Measurements from ENCODE around the gene SLC9A3.

Gene SLC9A3

GRCh38 chr5:463952-464351 lies 60.3 kb downstream of the SLC9A3 start:
- DNase-seq (ENCODE audit: low read depth in 2 of 2, low spot score in 1 of 2): peak; percentile 81 to 87

GRCh38 chr5:463301-463700 lies 60.9 kb downstream of the SLC9A3 start:
- no peak for DNase-seq (ENCODE audit: low read depth in 2 of 2, low spot score in 1 of 2)

GRCh38 chr5:462051-462481 lies 62.2 kb downstream of the SLC9A3 start:
- DNase-seq (ENCODE audit: low read depth in 2 of 2, low spot score in 1 of 2): no peak

GRCh38 chr5:460273-460625 lies 64.0 kb downstream of the SLC9A3 start:
- no peak for DNase-seq (ENCODE audit: low read depth in 2 of 2, low spot score in 1 of 2)

GRCh38 chr5:459562-460272 lies 64.5 kb downstream of the SLC9A3 start:
- DNase-seq (ENCODE audit: low read depth in 2 of 2, low spot score in 1 of 2): no peak

- DNase-seq (ENCODE audit: low read depth in 2 of 2, low spot score in 1 of 2): no peak
Measured at GRCh38 chr5:458547-459353, 65.5 kb downstream of the SLC9A3 start.

GRCh38 chr5:457195-457961 lies 66.9 kb downstream of the SLC9A3 start:
- no peak for DNase-seq (ENCODE audit: low read depth in 2 of 2, low spot score in 1 of 2)

- DNase-seq (ENCODE audit: low read depth in 2 of 2, low spot score in 1 of 2): no peak
Measured at GRCh38 chr5:456351-457194, 67.7 kb downstream of the SLC9A3 start.

GRCh38 chr5:455806-456205 lies 68.4 kb downstream of the SLC9A3 start:
- no peak for DNase-seq (ENCODE audit: low read depth in 2 of 2, low spot score in 1 of 2)

- DNase-seq (ENCODE audit: low read depth in 2 of 2, low spot score in 1 of 2): no peak
Measured at GRCh38 chr5:454936-455335, 69.3 kb downstream of the SLC9A3 start.

GRCh38 chr5:453725-454481 lies 70.3 kb downstream of the SLC9A3 start:
- no peak for DNase-seq (ENCODE audit: low read depth in 2 of 2, low spot score in 1 of 2)

- no peak for DNase-seq (ENCODE audit: low read depth in 2 of 2, low spot score in 1 of 2)
Measured at GRCh38 chr5:452978-453710, 71.1 kb downstream of the SLC9A3 start.

- no peak for DNase-seq (ENCODE audit: low read depth in 2 of 2, low spot score in 1 of 2)
Measured at GRCh38 chr5:451587-452458, 72.4 kb downstream of the SLC9A3 start.

GRCh38 chr5:449151-449550 lies 75.1 kb downstream of the SLC9A3 start:
- DNase-seq (ENCODE audit: low read depth in 2 of 2, low spot score in 1 of 2): no peak

- no peak for DNase-seq (ENCODE audit: low read depth in 2 of 2, low spot score in 1 of 2)
Measured at GRCh38 chr5:448766-449090, 75.5 kb downstream of the SLC9A3 start.

GRCh38 chr5:448061-448765 lies 76.0 kb downstream of the SLC9A3 start:
- DNase-seq (ENCODE audit: low read depth in 2 of 2, low spot score in 1 of 2): no peak

GRCh38 chr5:447501-447900 lies 76.7 kb downstream of the SLC9A3 start:
- DNase-seq (ENCODE audit: low read depth in 2 of 2, low spot score in 1 of 2): no peak

- no peak for DNase-seq (ENCODE audit: low read depth in 2 of 2, low spot score in 1 of 2)
Measured at GRCh38 chr5:446883-447263, 77.4 kb downstream of the SLC9A3 start.
